Pancreas (tissue), 10 donors: ENCODE measurements around the gene DHRS13. TPM values are rescaled to one million over a fixed set of nuclear protein-coding genes. Genes with fewer than 3 reads are reported as not detected.
A peak's percentile ranks its signal among the peaks of the same experiment; 100 is the strongest.

Experiments used
- ATAC-seq, 4 donors: fragments of 200-7000 bp; cut with Tn5 transposase; one replicate each; pipeline versions ENCODE4 v1.8.0 to v1.9.1; 2020; ENCODE audit warnings: mild to moderate bottlenecking in 4 of 4, moderate library complexity in 4 of 4
- DNase-seq, 6 donors: peaks; one replicate each; pipeline ENCODE4 v3.0.0-alpha.2; 2020
- FAIRE-seq: peaks from 2 replicates; lab custom pipeline; 2012; peaks lifted over from hg19 to GRCh38; lab: Jason Lieb, UNC
- H3K27ac ChIP-seq, 4 donors: fragments of 200-600 bp; sonication (generic); 1 replicate in 3 of 4; 2 replicates in 1 of 4; pipeline versions ENCODE4 v1.5.0 to v1.8.0; 2020
- H3K27me3 ChIP-seq, 4 donors: fragments of 200-600 bp; one replicate each; pipeline ENCODE4 v1.8.0; 2021
- H3K36me3 ChIP-seq, 3 donors: fragments of 200-600 bp; sonication (generic) in 1 of 3; one replicate each; pipeline versions ENCODE4 v1.5.0 to v1.8.0; 2020 to 2021
- H3K4me1 ChIP-seq, 3 donors: fragments of 200-600 bp; one replicate each; pipeline ENCODE4 v1.8.0; 2021
- H3K4me3 ChIP-seq, 4 donors: fragments of 200-600 bp; sonication (generic) in 2 of 4; one replicate each; pipeline versions ENCODE4 v1.5.0 to v1.8.0; 2020 to 2021
- H3K9me3 ChIP-seq, 4 donors: fragments of 200-600 bp; one replicate each; pipeline ENCODE4 v1.8.0; 2021
- CTCF ChIP-seq, 4 donors: fragments of 200-600 bp; sonication (generic) in 3 of 4; IDR thresholded peaks; one replicate each; pipeline versions ENCODE4 v1.5.0 to v1.8.0; 2021; ENCODE audit warnings: antibody characterized with exemption in 4 of 4
- WGBS, 2 donors: extraction: QIAGEN DNeasy Blood & Tissue Kit; methylation state at CpG; one replicate each; pipeline ENCODE4 v1.1.7; 2013; 5-methylcytosine and 5-hydroxymethylcytosine counted together
- intact Hi-C, 3 donors: fragments of 100-400 bp; cut with DNase I; formaldehyde crosslinking; loops; one replicate each; pipeline versions ENCODE4 v1.11.1 to v1.14.2; 2022
- polyA plus RNA-seq, 2 donors: library from polyadenylated mRNA; stranded (reverse); fragments of 200-250 nt; gene quantifications; one replicate each; pipeline ENCODE4 v1.2.3, GENCODE V29; 2013
- total RNA-seq, 6 donors: library from RNA; stranded (reverse); fragmentation: NEBNext Ultra II Directional in 4 of 6; extraction: Animal tissue kit (Norgen Biotek cat#: 25700) in 4 of 6; gene quantifications; one replicate each; pipeline versions ENCODE4 v1.2.1 to v1.2.4, GENCODE V29; 2021 to 2023
- donor health status: healthy with polysubstance abuse.
- donor health status: DM: no; HTN: no; CAD: no; lungs with moderate emphysema.
- donor health status: DM: no; HTN: no; CAD: no.
- donor health status: control.
- donor health status: control.
- donor health status: Bipolar disorder and iron deficiency.
- donor health status: DM: yes; HTN: yes; CAD: no.
- donor health status: DM: no; HTN: no; CAD: no.
- donor health status: DM: no; HTN: no; CAD: no.
- donor health status: DM: yes; HTN: yes; CAD: no.

Gene DHRS13
- total RNA-seq (1 to 10 TPM; 2.6 to 6.1 (median 4.5) TPM), polyA plus RNA-seq (1 to 10 TPM; 8.6 to 9.8 TPM)

- Histone ChIP-seq H3K4me1 (peaks cover 6 to 13% (median 12%) of the 10 kb centered on the region in 3 donors), H3K9me3 (no peaks in the 10 kb centered on the region), H3K27ac (peak within 1 kb of the TSS; percentile 36 to 83 (median 72)), H3K36me3 (peaks cover 0 to 13% (median 11%) of the 10 kb centered on the region in 3 donors), H3K27me3 (no peaks in the 10 kb centered on the region), H3K4me3 (peak within 1 kb of the TSS; percentile 51 to 84 (median 65))
- WGBS, 2 donors = 0 to 1% methylated on average over 41 to 55 of the region's 55 CpGs
- peak; percentile 84 to 96 (median 90) for TF ChIP-seq CTCF (IDR thresholded peaks at IDR 0.05)
- peak; percentile 84 to 99 (median 96) for DNase-seq
- peak; percentile 94 to 96 (median 94) for ATAC-seq
- no peak for FAIRE-seq
- intact Hi-C loops = loop anchor here in 1 of 3 donors (10.0 kb wide), 1 partner anchor 138 kb away; no protein-coding TSS in a partner anchor
Observed at GRCh38 chr17:28902819-28903545, at the start of gene DHRS13. Gene DHRS13, minus strand, starts transcription at chr17:28903079. Its CDS starts 135 bp downstream, at chr17:28902944.

DNA sequence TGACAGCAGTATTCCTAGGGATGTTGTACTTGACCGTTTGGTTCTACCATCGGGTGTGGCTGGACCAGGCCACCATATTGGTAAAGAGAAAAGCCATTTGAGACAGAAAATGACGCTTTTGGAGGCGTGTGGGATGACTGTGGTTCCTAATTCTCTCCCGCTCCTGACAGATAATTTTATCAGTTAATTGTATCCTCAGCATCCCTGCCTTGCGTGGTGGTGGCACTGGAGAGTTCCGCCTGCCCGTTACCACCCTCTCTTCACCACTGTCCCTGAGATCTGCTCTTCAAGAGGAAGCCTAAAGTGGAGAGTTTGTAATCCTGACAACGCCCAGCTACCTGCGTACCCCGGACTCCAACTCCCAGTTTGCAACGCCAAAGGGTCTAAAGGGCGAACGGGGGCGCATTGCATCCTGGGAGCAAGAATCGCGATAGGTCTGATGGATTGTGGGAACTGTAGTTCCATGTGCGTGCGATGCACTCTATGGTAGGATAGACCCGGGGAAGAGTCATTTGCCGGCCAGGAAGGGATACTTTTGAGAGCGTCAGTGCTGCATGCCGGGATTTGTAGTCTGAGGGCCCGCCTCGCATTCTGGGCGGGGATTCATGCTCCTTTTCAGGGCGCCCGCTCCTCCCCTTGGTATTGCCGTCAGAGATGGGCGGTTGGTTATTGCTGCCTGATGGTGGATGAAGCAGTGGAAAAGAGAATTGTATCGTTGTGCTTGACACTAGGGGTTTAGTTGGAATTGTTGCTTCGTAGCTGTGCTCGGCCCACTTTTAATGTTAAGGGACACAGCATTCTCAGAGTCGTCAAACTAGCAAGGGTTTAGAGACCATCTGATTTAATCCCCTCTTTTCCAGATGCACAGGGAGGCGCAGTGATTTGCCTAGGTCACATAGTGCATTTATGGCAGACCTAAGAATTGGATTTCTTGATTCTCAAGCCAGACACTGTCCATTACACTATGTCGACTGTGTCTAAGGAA lies 49.4 kb upstream of the DHRS13 start:
- WGBS, 2 donors = 5% methylated on average over 36 of the region's 36 CpGs

GRCh38 chr17:28951428-28951990 lies 48.6 kb upstream of the DHRS13 start, which contains the start of gene PHF12:
Gene PHF12, minus strand, starts transcription at chr17:28951518. Its CDS starts 558 bp downstream, at chr17:28950960.
- Histone ChIP-seq H3K27ac (peak within 1 kb of the TSS; percentile 84 to 98 (median 96)), H3K36me3 (no peaks in the 10 kb centered on the region), H3K4me3 (peak within 1 kb of the TSS; percentile 67 to 94 (median 84)), H3K4me1 (peaks cover 7 to 24% (median 20%) of the 10 kb centered on the region in 3 donors), H3K9me3 (no peaks in the 10 kb centered on the region), H3K27me3 (no peaks in the 10 kb centered on the region)
- 0% methylated on average over 51 of the region's 51 CpGs for WGBS, 2 donors
- peak; percentile 98 to 100 (median 100) for DNase-seq
- intact Hi-C loops = no loop called here
- FAIRE-seq = peak; percentile 51
- peak; percentile 76 to 86 (median 80) for ATAC-seq
- no peak for TF ChIP-seq CTCF (IDR thresholded peaks at IDR 0.05)

More for the DNA sequence above, 49.4 kb upstream of the DHRS13 start:
- Histone ChIP-seq H3K27me3 (no peaks in the 10 kb centered on the region), H3K4me3 (peak overlapping the region; percentile 28 to 89 (median 34)), H3K27ac (peak overlapping the region; percentile 84 to 98 (median 96)), H3K36me3 (no peaks in the 10 kb centered on the region), H3K4me1 (peaks cover 6 to 18% (median 13%) of the 10 kb centered on the region in 3 donors), H3K9me3 (no peaks in the 10 kb centered on the region)
- intact Hi-C loops = no loop called here
- FAIRE-seq = peak; percentile 98
- TF ChIP-seq CTCF (IDR thresholded peaks at IDR 0.05) = no peak
- peak; percentile 71 to 85 (median 78) for ATAC-seq
- DNase-seq = peak; percentile 85 to 98 (median 96)

DNA sequence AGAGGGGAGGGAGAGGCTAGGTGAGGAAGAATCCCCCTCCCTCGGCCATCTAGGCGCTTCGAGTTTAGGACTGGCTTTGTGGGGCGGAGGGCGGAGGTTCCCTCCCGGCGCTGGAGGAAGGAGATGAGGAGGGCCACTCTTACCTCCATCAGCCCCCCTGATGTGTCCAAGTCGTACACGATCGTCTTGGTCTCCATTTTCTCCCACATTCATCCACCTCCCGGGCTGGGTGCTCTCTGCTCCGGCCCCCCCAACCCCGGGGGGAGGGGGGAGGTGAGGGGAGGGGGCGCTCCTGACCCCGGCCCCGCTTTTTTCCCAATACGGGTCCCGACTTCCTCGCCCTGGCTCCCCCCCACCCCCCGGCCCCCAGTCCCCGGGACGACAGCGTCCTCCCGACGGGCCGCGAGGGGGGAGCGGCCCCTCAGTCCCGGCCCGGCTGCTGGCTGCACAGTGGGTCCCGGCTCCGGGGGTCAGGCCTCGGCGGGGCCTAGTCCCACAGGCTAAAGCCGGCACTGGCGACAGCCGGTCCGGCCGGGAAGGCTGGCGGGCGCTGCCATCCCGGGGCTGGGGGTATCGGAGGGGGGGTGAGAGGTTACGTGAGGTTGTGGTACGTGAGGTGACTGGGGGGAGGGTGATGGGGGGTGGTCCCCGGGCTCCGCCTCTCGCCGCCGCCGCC lies 48.0 kb upstream of the DHRS13 start:
- H3K4me3 ChIP-seq = peak overlapping the region; percentile 67 to 94 (median 84)
- DNase-seq (peak in 1 of 6 donors; percentile 72), ATAC-seq (peak in 2 of 4 donors; percentile 0), FAIRE-seq (no peak)
- 0% methylated on average over 30 to 44 of the region's 51 CpGs for WGBS, 2 donors
- no peaks in the 10 kb centered on the region for H3K36me3 ChIP-seq
- TF ChIP-seq CTCF (IDR thresholded peaks at IDR 0.05) = no peak
- no peaks in the 10 kb centered on the region for H3K27me3 ChIP-seq
- no peaks in the 10 kb centered on the region for H3K9me3 ChIP-seq
- H3K4me1 ChIP-seq = peaks cover 9 to 30% (median 24%) of the 10 kb centered on the region in 3 donors
- intact Hi-C loops = no loop called here
- peak overlapping the region; percentile 84 to 94 (median 89) for H3K27ac ChIP-seq
